Measurements from ENCODE around the gene GPR55.

Gene GPR55

GRCh38 chr2:230916218-230916617 is 8.8 kb downstream of the GPR55 start:
- no peak for DNase-seq

- no peak for DNase-seq
These were observed 9.7 kb downstream of the GPR55 start for GRCh38 chr2:230915319-230915718.

GRCh38 chr2:230914886-230915285 is 10.2 kb downstream of the GPR55 start:
- DNase-seq, result no peak

- DNase-seq, result no peak
These were observed 11.5 kb downstream of the GPR55 start for GRCh38 chr2:230913406-230914143.

GRCh38 chr2:230912724-230913123 is 12.3 kb downstream of the GPR55 start:
- no peak for DNase-seq

GRCh38 chr2:230912046-230912445 is 13.0 kb downstream of the GPR55 start:
- no peak for DNase-seq

GRCh38 chr2:230910546-230911177 is 14.4 kb downstream of the GPR55 start:
- DNase-seq, result no peak

GRCh38 chr2:230909841-230910545 is 15.0 kb downstream of the GPR55 start:
- no peak for DNase-seq

GRCh38 chr2:230908595-230909191 is 16.3 kb downstream of the GPR55 start:
- DNase-seq, result peak; percentile 65

- no peak for DNase-seq
These were observed 16.9 kb downstream of the GPR55 start for GRCh38 chr2:230908092-230908594.

GRCh38 chr2:230907361-230908091 is 17.5 kb downstream of the GPR55 start:
- no peak for DNase-seq

GRCh38 chr2:230906471-230907230 is 18.4 kb downstream of the GPR55 start:
- no peak for DNase-seq

GRCh38 chr2:230905448-230906421 is 19.3 kb downstream of the GPR55 start:
- DNase-seq, result no peak

GRCh38 chr2:230904856-230905447 is 20.1 kb downstream of the GPR55 start:
- DNase-seq, result no peak

GRCh38 chr2:230903231-230904150 is 21.6 kb downstream of the GPR55 start:
- no peak for DNase-seq

GRCh38 chr2:230902180-230902899 is 22.7 kb downstream of the GPR55 start:
- DNase-seq, result peak; percentile 72

GRCh38 chr2:230901006-230901405 is 24.0 kb downstream of the GPR55 start:
- DNase-seq, result no peak
